Frontal cortex (tissue), 4 donors: ENCODE data around the gene ZNF668. TPM values are rescaled to one million over a fixed set of nuclear protein-coding genes. Genes with fewer than 3 reads are reported as not detected.

Source experiments
- DNase-seq, 2 donors: peaks; one replicate each; pipeline ENCODE4 v3.0.0; 2012; ENCODE audit warnings: low spot score in 2 of 2
- FAIRE-seq: peaks from 2 replicates; lab custom pipeline; 2012; peaks lifted over from hg19 to GRCh38; lab: Jason Lieb, UNC
- total RNA-seq: library from RNA; depleted of rRNA; stranded (reverse); fragments of >200 nt; gene quantifications from one replicate; pipeline ENCODE4 v1.2.3, GENCODE V29; 2014
- donor health status: control.
- donor health status: control.
- donor health status: control.

Gene ZNF668
- total RNA-seq = 9.0 TPM

GRCh38 chr16:31073970-31074813 lies at the start of gene ZNF668, which contains the start of gene ZNF646:
Gene ZNF668 (minus strand): TSS chr16:31074240. CDS start chr16:31064459, 9,781 bp downstream.
Gene ZNF646 (plus strand): TSS chr16:31074422. CDS start chr16:31076325, 1,903 bp downstream.
- no peak for FAIRE-seq

GRCh38 chr16:31120129-31120528 lies 46.1 kb upstream of the ZNF668 start:
- no peak for FAIRE-seq
- no peak for DNase-seq

More at GRCh38 chr16:31073970-31074813, at the start of gene ZNF668, which contains the start of gene ZNF646:
- peak; percentile 97 to 99 for DNase-seq

GRCh38 chr16:31118223-31119155 lies 44.4 kb upstream of the ZNF668 start:
- DNase-seq (no peak), FAIRE-seq (no peak)

GRCh38 chr16:31117384-31118222 lies 43.6 kb upstream of the ZNF668 start, which contains the start of gene KAT8:
Gene KAT8 (plus strand): TSS chr16:31117664. CDS start chr16:31117682, 18 bp downstream.
- FAIRE-seq = no peak

GRCh38 chr16:31114468-31114867 lies 40.4 kb upstream of the ZNF668 start:
- FAIRE-seq = no peak
- no peak for DNase-seq

More at GRCh38 chr16:31117384-31118222, 43.6 kb upstream of the ZNF668 start, which contains the start of gene KAT8:
- DNase-seq = peak; percentile 97 to 98

- FAIRE-seq = no peak
- no peak for DNase-seq
Observed at GRCh38 chr16:31113121-31114120, 39.4 kb upstream of the ZNF668 start.

- no peak for FAIRE-seq
- no peak for DNase-seq
Observed at GRCh38 chr16:31112711-31113110, 38.7 kb upstream of the ZNF668 start.

GRCh38 chr16:31111881-31112466 lies 37.9 kb upstream of the ZNF668 start:
- FAIRE-seq = no peak
- DNase-seq = no peak

- DNase-seq (no peak), FAIRE-seq (no peak)
Observed at GRCh38 chr16:31110106-31111034, 36.3 kb upstream of the ZNF668 start.

- DNase-seq = no peak
- no peak for FAIRE-seq
Observed at GRCh38 chr16:31109622-31110021, 35.6 kb upstream of the ZNF668 start.

GRCh38 chr16:31108794-31109558 lies 34.9 kb upstream of the ZNF668 start:
- FAIRE-seq (no peak), DNase-seq (no peak)

GRCh38 chr16:31108035-31108793 lies 34.2 kb upstream of the ZNF668 start, which contains the start of gene BCKDK:
Gene BCKDK (plus strand): TSS chr16:31108386. CDS start chr16:31109224, 838 bp downstream.
- DNase-seq (peak; percentile 90), FAIRE-seq (no peak)

- FAIRE-seq (no peak), DNase-seq (no peak)
Observed at GRCh38 chr16:31107465-31107867, 33.4 kb upstream of the ZNF668 start.

GRCh38 chr16:31106509-31107464 lies 32.7 kb upstream of the ZNF668 start:
- no peak for DNase-seq

More at GRCh38 chr16:31106509-31107464, 32.7 kb upstream of the ZNF668 start:
- FAIRE-seq = no peak
